IMR-90 (cell line): Measurements from ENCODE around the gene PABPN1. TPM values are rescaled to one million over a fixed set of nuclear protein-coding genes. Genes with fewer than 3 reads are reported as not detected.

Source experiments
- ATAC-seq: fragments of 200-7000 bp; cut with Tn5 transposase; 2 replicates; pipeline ENCODE4 v1.9.1; 2020; ENCODE audit warnings: low read depth, mild to moderate bottlenecking, moderate library complexity
- BruUV-seq: library from RNA; stranded (reverse); fragments of 400-500 nt; replicated peaks from 2 replicates; lab custom pipeline; 2021; lab: Mats Ljungman, UMichigan
- CTCF ChIA-PET: fragments of 300-600 bp; formaldehyde crosslinking; extraction: SDS; loops from one replicate; lab custom pipeline; 2021; ENCODE audit warnings: antibody characterized with exemption; lab: Yijun Ruan, JAX
- POLR2A ChIA-PET: fragments of 300-600 bp; sonication (Branson Sonifier 250); formaldehyde crosslinking; loops from one replicate; lab custom pipeline; 2022; ENCODE audit warnings: antibody characterized with exemption; ENCODE audit not compliant: unreplicated experiment; lab: Charles Lee
- DNase-seq: peaks from one replicate; pipeline ENCODE4 v3.0.0; 2013
- H2AFZ ChIP-seq: replicated peaks from 2 replicates; pipeline ENCODE3; 2013; ENCODE audit warnings: low read length, mild to moderate bottlenecking; ENCODE audit not compliant: poor library complexity
- H2AK5ac ChIP-seq: 2 replicates; pipeline ENCODE4 v1.6.1; 2013; ENCODE audit warnings: low read depth, low read length, inconsistent platforms
- H2AK9ac ChIP-seq: replicated peaks from 2 replicates; pipeline ENCODE3; 2013; ENCODE audit warnings: mild to moderate bottlenecking, low read depth, low read length, moderate library complexity; ENCODE audit not compliant: poor library complexity
- H2BK120ac ChIP-seq: 2 replicates; pipeline ENCODE4 v1.6.1; 2013; ENCODE audit warnings: low read depth, low read length, inconsistent platforms
- H2BK15ac ChIP-seq: 3 replicates; pipeline ENCODE4 v1.6.1; 2013; ENCODE audit warnings: low read depth, low read length, inconsistent platforms
- H2BK20ac ChIP-seq: 2 replicates; pipeline ENCODE4 v1.6.1; 2013; ENCODE audit warnings: low read depth, mild to moderate bottlenecking, inconsistent platforms, low read length, moderate library complexity
- H2BK5ac ChIP-seq: 2 replicates; pipeline ENCODE4 v1.6.1; 2013; ENCODE audit warnings: mild to moderate bottlenecking, low read depth, low read length, inconsistent platforms; ENCODE audit not compliant: poor library complexity, severe bottlenecking
- H3K14ac ChIP-seq: replicated peaks from 2 replicates; pipeline ENCODE4 v1.6.1; 2013; ENCODE audit warnings: low read depth, low read length, inconsistent platforms
- H3K18ac ChIP-seq: 2 replicates; pipeline ENCODE4 v1.6.1; 2013; ENCODE audit warnings: low read depth, low read length, control low read depth
- H3K23ac ChIP-seq: 2 replicates; pipeline ENCODE4 v1.6.1; 2013; ENCODE audit warnings: low read depth, low read length, inconsistent platforms
- H3K27ac ChIP-seq: 2 replicates; pipeline ENCODE4 v1.5.1; 2013; ENCODE audit warnings: mild to moderate bottlenecking, control low read depth, low read length; ENCODE audit not compliant: insufficient read depth
- H3K27me3 ChIP-seq: 2 replicates; pipeline ENCODE4 v1.6.1; 2013; ENCODE audit warnings: low read length; ENCODE audit not compliant: control insufficient read depth, insufficient read depth
- H3K36me3 ChIP-seq: 2 replicates; pipeline ENCODE4 v1.6.1; 2013; ENCODE audit warnings: low read length, mixed read lengths; ENCODE audit not compliant: control insufficient read depth, insufficient read depth
- H3K4ac ChIP-seq: 2 replicates; pipeline ENCODE4 v1.6.1; 2013; ENCODE audit warnings: low read depth, low read length, inconsistent platforms
- H3K4me1 ChIP-seq: 2 replicates; pipeline ENCODE4 v1.6.1; 2013; ENCODE audit warnings: low read length, mixed read lengths; ENCODE audit not compliant: control insufficient read depth, insufficient read depth
- H3K4me2 ChIP-seq: 2 replicates; pipeline ENCODE4 v1.6.1; 2013; ENCODE audit warnings: low read depth, mild to moderate bottlenecking, control low read depth, low read length, moderate library complexity
- H3K4me3 ChIP-seq: 2 replicates; pipeline ENCODE4 v1.5.1; 2013; ENCODE audit warnings: low read depth, mild to moderate bottlenecking, control low read depth, low read length, moderate library complexity; ENCODE audit not compliant: insufficient read depth
- H3K56ac ChIP-seq: 2 replicates; pipeline ENCODE4 v1.6.1; 2013; ENCODE audit warnings: low read length, inconsistent platforms; ENCODE audit not compliant: insufficient read depth; ENCODE audit errors: extremely low read depth
- H3K79me1 ChIP-seq, 2 experiments: 2 replicates each; pipeline ENCODE4 v1.6.1; 2013; ENCODE audit warnings: low read length in 2 of 2, inconsistent platforms in 1 of 2, low read depth in 1 of 2
- H3K9ac ChIP-seq: 2 replicates; pipeline ENCODE4 v1.6.1; 2013; ENCODE audit warnings: low read depth, low read length, control low read depth
- H3K9me1 ChIP-seq: 2 replicates; pipeline ENCODE4 v1.6.1; 2013; ENCODE audit warnings: low read length, inconsistent platforms; ENCODE audit not compliant: insufficient read depth
- H3K9me3 ChIP-seq: 2 replicates; pipeline ENCODE4 v1.6.1; 2013; ENCODE audit warnings: low read length; ENCODE audit not compliant: control insufficient read depth, insufficient read depth
- H4K20me1 ChIP-seq: 2 replicates; pipeline ENCODE4 v1.6.1; 2013; ENCODE audit warnings: low read length, inconsistent platforms; ENCODE audit not compliant: insufficient read depth
- H4K5ac ChIP-seq: 2 replicates; pipeline ENCODE4 v1.6.1; 2013; ENCODE audit warnings: mild to moderate bottlenecking, low read depth, low read length, control low read depth
- H4K8ac ChIP-seq, 2 experiments: 2 replicates each; pipeline ENCODE4 v1.6.1; 2013; ENCODE audit warnings: low read depth in 2 of 2, low read length in 2 of 2, control low read depth in 1 of 2, inconsistent platforms in 1 of 2
- H4K91ac ChIP-seq: 2 replicates; pipeline ENCODE4 v1.6.1; 2013; ENCODE audit warnings: low read depth, low read length, inconsistent platforms; ENCODE audit not compliant: insufficient read depth
- BHLHE40 ChIP-seq: fragments of 150-350 bp; IDR thresholded peaks from 2 replicates; pipeline ENCODE4 v1.6.1; 2016; ENCODE audit warnings: mild to moderate bottlenecking, low read depth, low read length
- CEBPB ChIP-seq: IDR thresholded peaks from 2 replicates; pipeline ENCODE4 v1.6.1; 2012; ENCODE audit warnings: low read depth, low read length, improper control_type of control experiment
- CHD1 ChIP-seq: IDR thresholded peaks from 2 replicates; pipeline ENCODE4 v1.6.1; 2012; ENCODE audit warnings: low read depth, low read length, improper control_type of control experiment
- CTCF ChIP-seq: conservative IDR thresholded peaks from 2 replicates; pipeline ENCODE4 v1.5.1; 2012; ENCODE audit warnings: mild to moderate bottlenecking, low read depth, low read length, improper control_type of control experiment
- ELK1 ChIP-seq: fragments of 150-350 bp; IDR thresholded peaks from 2 replicates; pipeline ENCODE4 v1.6.1; 2016; ENCODE audit warnings: low read depth, mild to moderate bottlenecking, low read length, moderate library complexity, borderline replicate concordance
- FOS ChIP-seq: fragments of 150-350 bp; IDR thresholded peaks from 2 replicates; pipeline ENCODE4 v1.6.1; 2016; ENCODE audit warnings: low read depth, low read length
- MAFK ChIP-seq: IDR thresholded peaks from 2 replicates; pipeline ENCODE4 v1.6.1; 2012; ENCODE audit warnings: low read depth, low read length, improper control_type of control experiment
- MAZ ChIP-seq: IDR thresholded peaks from 2 replicates; pipeline ENCODE4 v1.6.1; 2012; ENCODE audit warnings: low read depth, mild to moderate bottlenecking, low read length, improper control_type of control experiment, moderate library complexity, borderline replicate concordance
- MXI1 ChIP-seq: IDR thresholded peaks from 2 replicates; pipeline ENCODE4 v1.6.1; 2012; ENCODE audit warnings: low read depth, mild to moderate bottlenecking, low read length, moderate library complexity, borderline replicate concordance
- NFE2L2 ChIP-seq: fragments of 150-350 bp; IDR thresholded peaks from 2 replicates; pipeline ENCODE4 v1.6.1; 2016; ENCODE audit warnings: low read depth, mild to moderate bottlenecking, low read length
- POLR2A ChIP-seq: IDR thresholded peaks from 2 replicates; pipeline ENCODE4 v1.6.1; 2012; ENCODE audit warnings: mild to moderate bottlenecking, low read depth, low read length
- RAD21 ChIP-seq: IDR thresholded peaks from 2 replicates; pipeline ENCODE4 v1.6.1; 2012; ENCODE audit warnings: low read length, improper control_type of control experiment
- RCOR1 ChIP-seq: IDR thresholded peaks from 2 replicates; pipeline ENCODE4 v1.6.1; 2012; ENCODE audit warnings: mild to moderate bottlenecking, low read length, improper control_type of control experiment; ENCODE audit not compliant: insufficient replicate concordance
- RFX5 ChIP-seq: IDR thresholded peaks from 2 replicates; pipeline ENCODE4 v1.8.0; 2012; ENCODE audit warnings: low read depth, mild to moderate bottlenecking, low read length, moderate library complexity
- SMC3 ChIP-seq: fragments of 150-350 bp; IDR thresholded peaks from 2 replicates; pipeline ENCODE4 v1.6.1; 2016; ENCODE audit warnings: low read depth, mild to moderate bottlenecking, antibody characterized with exemption, low read length, moderate library complexity
- WGBS, 2 experiments: methylation state at CpG; one replicate each; pipeline versions ENCODE4 v1.1.5 to v1.1.7; 2013; ENCODE audit warnings: missing lambda C conversion rate in 2 of 2; ENCODE audit not compliant: insufficient read length in 1 of 2; ENCODE audit errors: extremely low coverage in 2 of 2; 5-methylcytosine and 5-hydroxymethylcytosine counted together
- dilution Hi-C: fragments of 300-500 bp; cut with HindIII; formaldehyde crosslinking; loops from one replicate; pipeline ENCODE4 v1.14.3; 2018; ENCODE audit warnings: low sequenced_read_pairs; ENCODE audit not compliant: unreplicated experiment
- in situ Hi-C: fragments of 300-500 bp; cut with MboI; formaldehyde crosslinking; loops from 3 replicates; pipeline ENCODE4 v1.14.3; 2019; ENCODE audit warnings: low sequenced_read_pairs, inconsistent platforms, mixed read lengths
- intact Hi-C: fragments of 100-400 bp; cut with micrococcal nuclease; formaldehyde crosslinking; loops from 2 replicates; pipeline ENCODE4 v1.10.0; 2022
- polyA plus RNA-seq, 3 experiments: library from polyadenylated mRNA; depleted of rRNA; stranded (reverse); fragments of >200 nt; gene quantifications; 2 replicates each; pipeline ENCODE4 v1.2.3, GENCODE V29; 2012; ENCODE audit warnings: low replicate concordance in 1 of 3
- total RNA-seq: library from RNA; depleted of rRNA; stranded (reverse); fragments of >200 nt; gene quantifications from 2 replicates; pipeline ENCODE4 v1.2.3, GENCODE V29; 2012
- TF ChIP-seq, protein P1 (sequence below): fragments of 150-350 bp; IDR thresholded peaks from 2 replicates; pipeline ENCODE4 v1.6.1; 2017; ENCODE audit warnings: mild to moderate bottlenecking, antibody characterized with exemption, low read length, low read depth

The PABPN1 gene
- total and polyA plus RNA-seq, 2 of the 4 experiments (the other 2 are of a cell fraction) = 104 to 211 TPM

DNA sequence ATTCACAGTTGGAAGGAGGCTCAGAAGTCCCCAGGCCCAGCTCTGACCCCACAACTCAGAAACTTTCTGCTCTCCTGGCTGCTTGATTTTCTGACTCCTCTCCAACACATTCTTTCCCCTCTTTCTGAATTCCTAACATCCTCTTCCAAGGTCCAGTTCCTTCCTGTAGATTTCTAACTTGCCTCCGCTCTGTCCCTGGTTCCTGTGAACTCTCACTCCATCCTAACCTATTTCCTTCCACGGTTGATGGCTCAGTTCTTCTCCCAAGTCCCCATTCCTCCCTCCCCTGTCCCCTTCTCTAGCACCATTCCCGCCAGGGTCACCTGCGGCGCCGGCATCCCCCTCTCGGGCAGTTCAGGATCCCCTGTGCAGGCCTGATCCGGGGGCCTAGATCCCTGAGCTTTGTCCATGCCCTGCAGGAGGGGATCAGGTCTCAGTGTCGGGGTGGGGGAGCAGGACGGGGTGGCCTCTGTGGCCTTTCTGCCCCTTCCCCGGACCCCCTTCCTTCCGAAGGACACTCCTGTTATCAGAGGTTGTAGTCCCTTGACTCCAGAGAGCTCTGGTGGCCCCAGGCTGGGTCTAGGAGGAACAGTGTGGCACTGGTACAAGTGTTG is 37.4 kb downstream of the PABPN1 start:
- H3K23ac ChIP-seq = no peak overlapping the region
- no peak overlapping the region for H3K9ac ChIP-seq
- no peaks in the 10 kb centered on the region for H3K9me3 ChIP-seq
- H3K18ac ChIP-seq = no peak overlapping the region
- H2AFZ ChIP-seq = no peak overlapping the region
- no peak overlapping the region for H3K27ac ChIP-seq
- peaks cover 6% of the 10 kb centered on the region; the same call in 1 of the 2 replicates for H3K9me1 ChIP-seq
- peaks cover 2% of the 10 kb centered on the region for H3K4me1 ChIP-seq
- H3K4me3 ChIP-seq = no peak overlapping the region
- H4K91ac ChIP-seq = no peak overlapping the region
- H3K27me3 ChIP-seq = no peaks in the 10 kb centered on the region
- ATAC-seq (no peak), DNase-seq (no peak)
- H3K4ac ChIP-seq = no peak overlapping the region
- no peak for TF ChIP-seq RCOR1
- no peak for TF ChIP-seq FOS
- no peak for TF ChIP-seq NFE2L2
- TF ChIP-seq, protein P1, sequence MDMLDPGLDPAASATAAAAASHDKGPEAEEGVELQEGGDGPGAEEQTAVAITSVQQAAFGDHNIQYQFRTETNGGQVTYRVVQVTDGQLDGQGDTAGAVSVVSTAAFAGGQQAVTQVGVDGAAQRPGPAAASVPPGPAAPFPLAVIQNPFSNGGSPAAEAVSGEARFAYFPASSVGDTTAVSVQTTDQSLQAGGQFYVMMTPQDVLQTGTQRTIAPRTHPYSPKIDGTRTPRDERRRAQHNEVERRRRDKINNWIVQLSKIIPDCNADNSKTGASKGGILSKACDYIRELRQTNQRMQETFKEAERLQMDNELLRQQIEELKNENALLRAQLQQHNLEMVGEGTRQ = no peak
- no peak for TF ChIP-seq CEBPB
- no peak for TF ChIP-seq POLR2A
- TF ChIP-seq MAFK = no peak
- no peak for TF ChIP-seq MAZ
- TF ChIP-seq CTCF = no peak
- TF ChIP-seq RFX5 = no peak
- no peak for TF ChIP-seq MXI1
- TF ChIP-seq ELK1 = no peak
- TF ChIP-seq RAD21 = no peak
- no peak for TF ChIP-seq CHD1
- TF ChIP-seq SMC3 = no peak
- TF ChIP-seq BHLHE40 = no peak
- dilution Hi-C loops (no loop called here), in situ Hi-C loops (no loop called here), intact Hi-C loops (no loop called here)
- H4K5ac ChIP-seq = no peak overlapping the region
- H2BK20ac ChIP-seq = no peak overlapping the region
- no peak overlapping the region for H3K4me2 ChIP-seq
- H3K56ac ChIP-seq = no peak overlapping the region
- no peak overlapping the region for H2AK5ac ChIP-seq
- no peak overlapping the region for H2BK120ac ChIP-seq
- H2BK5ac ChIP-seq = no peak overlapping the region
- WGBS, 2 experiments = 89% methylated on average over 4 of the region's 12 CpGs; no CpG with 5 or more reads in 1 of the 2 experiments
- ChIA-PET CTCF (interaction anchor here (0.8 kb wide), 1 partner anchor 11 kb away, joined by 3 read pairs; no protein-coding TSS in a partner anchor), POLR2A (no interaction called here)
- no peak overlapping the region for H4K8ac ChIP-seq
- peak overlapping the region; percentile 68 for H2AK9ac ChIP-seq
- peaks cover 36% of the 10 kb centered on the region for H3K36me3 ChIP-seq
- no peak overlapping the region for H2BK15ac ChIP-seq
- no TSS peak for BruUV-seq
- H3K14ac ChIP-seq = no peak overlapping the region
- peaks cover 12% of the 10 kb centered on the region; the same call in 1 of the 2 replicates for H4K20me1 ChIP-seq
- peaks cover 4 to 25% of the 10 kb centered on the region in 2 experiments; a peak in 2 of 4 replicates for H3K79me1 ChIP-seq
